Suprapubic skin (tissue), 4 donors: ENCODE results near the gene CUL9. TPM values are rescaled to one million over a fixed set of nuclear protein-coding genes. Genes with fewer than 3 reads are reported as not detected.
A peak's percentile ranks its signal among the peaks of the same experiment; 100 is the strongest.

Source experiments
- DNase-seq, 2 donors: peaks; one replicate each; pipeline ENCODE4 v3.0.0-alpha.2; 2019; ENCODE audit warnings: low spot score in 2 of 2
- H3K27ac ChIP-seq: fragments of 200-600 bp; sonication (generic); one replicate; pipeline ENCODE4 v1.5.1; 2019
- H3K27me3 ChIP-seq: fragments of 200-600 bp; sonication (generic); one replicate; pipeline ENCODE4 v1.5.1; 2019
- H3K36me3 ChIP-seq: fragments of 200-600 bp; sonication (generic); one replicate; pipeline ENCODE4 v1.5.1; 2019
- H3K4me1 ChIP-seq: fragments of 200-600 bp; sonication (generic); one replicate; pipeline ENCODE4 v1.5.1; 2019
- H3K4me3 ChIP-seq: fragments of 200-600 bp; sonication (generic); one replicate; pipeline ENCODE4 v1.5.1; 2019; ENCODE audit warnings: mild to moderate bottlenecking
- H3K9me3 ChIP-seq: fragments of 200-600 bp; sonication (generic); one replicate; pipeline ENCODE4 v1.5.1; 2019
- EP300 ChIP-seq: sonication (generic); formaldehyde crosslinking; IDR thresholded peaks from one replicate; pipeline ENCODE4 v1.6.1; 2017; ENCODE audit warnings: antibody characterized with exemption
- POLR2A ChIP-seq, 2 donors: fragments of 450-650 bp; IDR thresholded peaks; one replicate each; pipeline ENCODE4 v1.6.1; 2017; ENCODE audit warnings: antibody characterized with exemption in 2 of 2, mild to moderate bottlenecking in 2 of 2, moderate library complexity in 2 of 2
- POLR2AphosphoS5 ChIP-seq, 3 donors: sonication (generic); formaldehyde crosslinking; IDR thresholded peaks; one replicate each; pipeline ENCODE4 v1.6.1; 2017; ENCODE audit warnings: antibody characterized with exemption in 3 of 3
- WGBS: methylation state at CpG from one replicate; pipeline ENCODE4 v1.1.5; 2018; 5-methylcytosine and 5-hydroxymethylcytosine counted together
- total RNA-seq, 4 donors: library from RNA; depleted of rRNA; stranded (reverse); fragments of >200 nt; gene quantifications; one replicate each; pipeline ENCODE4 v1.1.0, GENCODE V29; 2016
- TF ChIP-seq, protein P1 (sequence below), 2 donors: fragments of 200-600 bp in 1 of 2; fragments of 450-650 bp in 1 of 2; sonication (generic) in 1 of 2; IDR thresholded peaks; one replicate each; pipeline ENCODE4 v1.5.1; 2016 to 2019; ENCODE audit warnings: antibody characterized with exemption in 2 of 2, mild to moderate bottlenecking in 1 of 2, moderate library complexity in 1 of 2

Gene CUL9
- total RNA-seq, 4 donors from 2014 or later = 51.8 to 130 (median 92.4) TPM

DNA sequence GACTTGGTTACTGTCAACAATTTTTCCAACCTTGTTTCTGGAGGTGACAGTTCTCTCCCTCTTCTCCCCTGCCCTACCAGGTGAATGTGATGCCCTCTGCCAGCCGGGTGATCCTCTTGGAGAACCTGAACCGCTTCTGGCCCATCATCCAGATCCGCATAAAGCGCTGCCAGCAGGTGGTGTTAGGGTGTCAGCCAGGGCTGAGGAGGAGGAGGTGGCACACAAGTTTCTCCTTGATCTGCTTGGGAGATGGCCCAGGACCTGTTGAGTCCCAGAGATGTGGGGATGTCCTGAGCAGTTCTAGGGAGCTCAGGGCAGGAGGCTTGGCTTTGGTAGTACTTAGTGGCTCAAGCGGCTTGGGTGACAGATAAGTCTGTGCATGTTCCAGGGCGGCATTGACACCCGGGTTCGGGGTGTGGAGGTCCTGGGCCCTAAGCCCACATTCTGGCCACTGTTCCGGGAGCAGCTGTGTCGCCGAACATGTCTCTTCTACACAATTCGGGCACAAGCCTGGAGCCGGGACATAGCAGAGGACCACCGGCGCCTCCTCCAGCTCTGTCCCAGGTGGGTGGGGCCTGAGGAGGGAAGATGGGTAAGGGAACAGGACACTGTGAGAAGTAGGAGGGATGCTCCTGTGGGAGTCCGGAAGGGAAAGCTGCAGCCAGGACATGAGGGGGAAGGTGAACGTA, 21.2 kb downstream of the CUL9 start:
- Histone ChIP-seq H3K4me3 (no peak overlapping the region), H3K9me3 (no peaks in the 10 kb centered on the region)

DNA sequence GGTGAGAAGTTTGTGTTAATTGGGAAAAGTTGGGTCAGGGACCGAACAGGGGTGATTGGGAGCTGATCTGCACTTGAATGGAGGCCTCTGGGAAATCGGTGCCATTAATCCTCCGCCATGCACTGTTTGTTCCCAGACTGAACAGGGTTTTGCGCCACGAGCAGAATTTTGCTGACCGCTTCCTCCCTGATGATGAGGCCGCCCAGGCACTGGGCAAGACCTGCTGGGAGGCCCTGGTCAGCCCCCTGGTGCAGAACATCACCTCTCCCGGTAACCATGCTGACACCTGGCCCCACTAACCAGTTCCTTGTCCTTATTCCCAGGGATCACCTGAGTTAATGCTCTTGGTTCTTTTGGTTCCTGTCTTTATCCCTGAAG, 21.7 kb downstream of the CUL9 start:
- no peak overlapping the region for H3K27ac ChIP-seq
- DNase-seq = peak in 1 of 2 donors; percentile 70
- H3K4me3 ChIP-seq = no peak overlapping the region
- WGBS = 96% methylated on average over 8 of the region's 8 CpGs
- TF ChIP-seq POLR2AphosphoS5 (IDR thresholded peaks at IDR 0.05) = no peak
- no peak for TF ChIP-seq EP300
- TF ChIP-seq POLR2A (IDR thresholded peaks at IDR 0.05) = no peak
- H3K4me1 ChIP-seq = no peaks in the 10 kb centered on the region
- H3K27me3 ChIP-seq = no peaks in the 10 kb centered on the region
- peaks cover 51% of the 10 kb centered on the region for H3K36me3 ChIP-seq
- H3K9me3 ChIP-seq = no peaks in the 10 kb centered on the region

More for the DNA sequence above, 21.2 kb downstream of the CUL9 start:
- TF ChIP-seq, protein P1, sequence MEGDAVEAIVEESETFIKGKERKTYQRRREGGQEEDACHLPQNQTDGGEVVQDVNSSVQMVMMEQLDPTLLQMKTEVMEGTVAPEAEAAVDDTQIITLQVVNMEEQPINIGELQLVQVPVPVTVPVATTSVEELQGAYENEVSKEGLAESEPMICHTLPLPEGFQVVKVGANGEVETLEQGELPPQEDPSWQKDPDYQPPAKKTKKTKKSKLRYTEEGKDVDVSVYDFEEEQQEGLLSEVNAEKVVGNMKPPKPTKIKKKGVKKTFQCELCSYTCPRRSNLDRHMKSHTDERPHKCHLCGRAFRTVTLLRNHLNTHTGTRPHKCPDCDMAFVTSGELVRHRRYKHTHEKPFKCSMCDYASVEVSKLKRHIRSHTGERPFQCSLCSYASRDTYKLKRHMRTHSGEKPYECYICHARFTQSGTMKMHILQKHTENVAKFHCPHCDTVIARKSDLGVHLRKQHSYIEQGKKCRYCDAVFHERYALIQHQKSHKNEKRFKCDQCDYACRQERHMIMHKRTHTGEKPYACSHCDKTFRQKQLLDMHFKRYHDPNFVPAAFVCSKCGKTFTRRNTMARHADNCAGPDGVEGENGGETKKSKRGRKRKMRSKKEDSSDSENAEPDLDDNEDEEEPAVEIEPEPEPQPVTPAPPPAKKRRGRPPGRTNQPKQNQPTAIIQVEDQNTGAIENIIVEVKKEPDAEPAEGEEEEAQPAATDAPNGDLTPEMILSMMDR (IDR thresholded peaks at IDR 0.05) = no peak
- TF ChIP-seq EP300 (no peak), POLR2AphosphoS5 (IDR thresholded peaks at IDR 0.05) (no peak), POLR2A (IDR thresholded peaks at IDR 0.05) (no peak)
- WGBS = 80% methylated on average over 8 of the region's 17 CpGs
- Histone ChIP-seq H3K27ac (no peak overlapping the region), H3K36me3 (peaks cover 56% of the 10 kb centered on the region), H3K4me1 (no peaks in the 10 kb centered on the region), H3K27me3 (no peaks in the 10 kb centered on the region)
- peak in 1 of 2 donors; percentile 72 for DNase-seq

DNA sequence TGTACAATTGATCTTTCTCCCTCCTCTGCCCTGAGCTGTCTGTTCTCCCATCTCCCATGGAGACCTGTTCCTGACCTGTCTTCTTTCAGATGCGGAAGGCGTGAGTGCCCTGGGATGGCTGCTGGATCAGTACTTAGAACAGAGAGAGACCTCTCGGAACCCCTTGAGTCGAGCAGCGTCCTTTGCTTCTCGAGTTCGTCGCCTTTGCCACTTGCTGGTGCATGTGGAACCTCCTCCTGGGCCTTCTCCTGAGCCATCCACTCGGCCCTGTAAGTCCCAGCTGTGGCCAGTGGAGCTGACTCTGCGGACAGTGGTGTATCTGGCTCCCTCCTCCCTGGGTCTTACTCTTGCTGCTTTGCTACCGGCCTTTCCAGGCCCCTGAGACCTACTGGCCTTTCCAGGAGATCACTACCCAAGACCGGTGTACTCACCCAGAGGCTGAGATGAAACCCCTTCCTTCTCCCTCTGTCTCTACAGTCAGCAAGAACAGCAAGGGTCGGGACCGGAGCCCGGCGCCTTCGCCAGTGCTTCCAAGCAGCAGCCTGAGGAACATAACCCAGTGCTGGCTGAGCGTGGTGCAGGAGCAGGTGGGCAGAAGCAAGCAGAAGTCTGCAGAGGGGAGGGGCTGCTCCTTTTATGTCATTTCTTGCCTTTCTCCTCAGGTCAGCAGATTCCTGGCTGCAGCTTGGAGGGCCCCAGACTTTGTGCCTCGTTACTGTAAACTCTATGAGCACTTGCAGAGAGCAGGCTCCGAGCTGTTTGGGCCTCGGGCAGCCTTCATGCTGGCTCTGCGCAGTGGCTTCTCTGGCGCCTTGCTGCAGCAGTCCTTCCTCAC, 22.5 kb downstream of the CUL9 start:
- Histone ChIP-seq H3K36me3 (peaks cover 44% of the 10 kb centered on the region), H3K27ac (no peak overlapping the region), H3K27me3 (no peaks in the 10 kb centered on the region), H3K4me3 (no peak overlapping the region), H3K9me3 (no peaks in the 10 kb centered on the region), H3K4me1 (no peaks in the 10 kb centered on the region)
- no peak for TF ChIP-seq POLR2A (IDR thresholded peaks at IDR 0.05)
- WGBS = 95% methylated on average over 20 of the region's 23 CpGs
- peak in 1 of 2 donors; percentile 71 for DNase-seq

DNA sequence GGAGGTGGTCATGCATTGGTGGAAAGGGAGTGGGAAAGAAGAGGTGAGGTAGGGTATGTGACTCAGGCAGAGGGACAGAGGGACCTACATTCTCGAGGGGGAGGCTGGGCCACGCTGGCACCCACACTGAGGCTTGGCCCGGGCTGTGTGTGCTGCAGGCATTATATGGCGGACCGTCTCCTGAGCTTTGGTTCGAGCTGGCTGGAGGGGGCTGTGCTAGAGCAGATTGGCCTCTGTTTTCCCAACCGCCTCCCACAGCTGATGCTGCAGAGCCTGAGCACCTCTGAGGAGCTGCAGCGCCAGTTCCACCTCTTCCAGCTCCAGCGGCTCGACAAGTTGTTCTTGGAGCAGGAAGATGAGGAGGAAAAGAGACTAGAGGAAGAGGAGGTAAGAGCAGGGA, 23.9 kb downstream of the CUL9 start:
- Histone ChIP-seq H3K27ac (no peak overlapping the region), H3K4me3 (no peak overlapping the region), H3K4me1 (no peaks in the 10 kb centered on the region), H3K9me3 (no peaks in the 10 kb centered on the region), H3K36me3 (peaks cover 36% of the 10 kb centered on the region), H3K27me3 (no peaks in the 10 kb centered on the region)
- TF ChIP-seq EP300 = no peak
- TF ChIP-seq POLR2AphosphoS5 (IDR thresholded peaks at IDR 0.05) = no peak
- 93% methylated on average over 10 of the region's 10 CpGs for WGBS
- DNase-seq = peak in 1 of 2 donors; percentile 77

DNA sequence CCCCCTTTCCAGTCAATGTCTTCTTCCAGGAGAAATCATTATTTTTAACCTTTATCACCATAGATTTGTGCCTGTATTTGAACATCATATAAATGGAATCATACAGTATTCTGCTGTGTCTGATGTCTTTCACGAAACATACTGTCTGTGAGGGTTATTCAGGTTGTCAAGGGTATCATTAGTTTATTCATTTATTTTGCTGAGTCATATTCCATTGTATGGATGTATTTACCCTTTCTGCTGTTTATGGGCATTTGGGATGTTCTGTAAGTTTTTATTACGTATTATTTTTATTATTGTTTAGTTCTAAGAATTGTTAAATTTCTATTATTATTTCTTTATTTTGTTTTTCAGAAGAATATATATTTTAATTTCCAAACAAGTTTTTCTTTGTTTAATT, 25.3 kb downstream of the CUL9 start:
- WGBS = 91% methylated on average over 2 of the region's 2 CpGs
- H3K36me3 ChIP-seq = peaks cover 28% of the 10 kb centered on the region

DNA sequence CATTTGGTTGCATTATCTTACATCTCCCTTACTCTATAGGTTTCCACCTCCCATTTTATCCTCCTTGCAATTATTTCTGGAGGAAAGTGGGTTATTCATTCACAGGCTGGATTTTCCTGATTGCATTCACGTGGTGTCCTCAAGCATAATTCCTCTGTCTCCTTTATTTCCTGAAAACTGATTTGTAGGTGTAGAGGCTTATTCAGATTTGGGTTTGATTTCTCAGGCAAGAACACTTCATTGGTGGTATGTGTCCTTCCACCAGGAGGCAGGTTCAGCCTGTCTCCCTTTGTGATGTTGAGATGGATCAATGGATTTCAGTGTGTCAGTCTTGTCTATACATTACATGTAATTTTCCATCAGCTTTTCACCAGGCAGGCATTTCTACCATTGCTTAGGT, 30.0 kb downstream of the CUL9 start:
- TF ChIP-seq, protein P1 (IDR thresholded peaks at IDR 0.05) = no peak
- TF ChIP-seq EP300 = no peak
- TF ChIP-seq POLR2A (IDR thresholded peaks at IDR 0.05) = no peak
- no peak for TF ChIP-seq POLR2AphosphoS5 (IDR thresholded peaks at IDR 0.05)
- Histone ChIP-seq H3K4me1 (no peaks in the 10 kb centered on the region), H3K27ac (no peak overlapping the region), H3K27me3 (no peaks in the 10 kb centered on the region), H3K4me3 (no peak overlapping the region), H3K9me3 (no peaks in the 10 kb centered on the region), H3K36me3 (peaks cover 37% of the 10 kb centered on the region)
- WGBS = 78% methylated on average over 1 of the region's 1 CpG
- DNase-seq = no peak

More for the DNA sequence above, 25.3 kb downstream of the CUL9 start:
- H3K27me3 ChIP-seq = no peaks in the 10 kb centered on the region
- H3K27ac ChIP-seq = no peak overlapping the region
- no peaks in the 10 kb centered on the region for H3K4me1 ChIP-seq
- no peak overlapping the region for H3K4me3 ChIP-seq
- no peak for DNase-seq
- H3K9me3 ChIP-seq = no peaks in the 10 kb centered on the region
- TF ChIP-seq POLR2AphosphoS5 (IDR thresholded peaks at IDR 0.05) (no peak), EP300 (no peak), POLR2A (IDR thresholded peaks at IDR 0.05) (no peak)
- TF ChIP-seq, protein P1 (IDR thresholded peaks at IDR 0.05) = no peak
